Anterior cingulate cortex (tissue), 58 donors: ENCODE data around the gene RNF215.

Experiments used
- DNase-seq, 58 donors: peaks; one replicate each; lab custom pipeline; 2025; lab: John Stamatoyannopoulos, UW

Gene RNF215

GRCh38 chr22:30386960-30387827 is at the start of gene RNF215:
Gene RNF215, minus strand, starts transcription at chr22:30387411. Its CDS starts 98 bp downstream, at chr22:30387313.
- peak in 56 of 58 donors; percentile 8 to 84 (median 70) for DNase-seq

DNA sequence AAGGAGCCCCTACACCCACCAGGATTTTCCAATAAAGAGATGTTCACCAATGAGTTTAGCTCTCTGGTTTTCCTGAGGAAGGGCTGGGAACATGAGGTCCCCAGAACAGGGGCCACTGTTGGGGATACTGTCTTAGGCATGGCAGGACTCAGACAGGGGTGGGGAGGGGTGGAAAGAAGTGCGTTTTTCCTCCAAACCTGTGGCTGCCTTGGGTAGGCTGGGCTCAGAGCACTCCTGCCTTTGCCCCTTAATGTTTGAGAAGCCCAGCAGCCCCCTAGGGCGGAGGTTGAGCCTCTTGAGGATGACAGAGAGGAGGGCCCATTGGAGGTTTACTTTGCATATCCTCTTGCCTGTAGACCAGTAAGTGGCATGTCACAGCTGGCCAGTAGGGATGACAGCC is 49.0 kb upstream of the RNF215 start:
- no peak for DNase-seq

GRCh38 chr22:30435674-30436126 is 48.5 kb upstream of the RNF215 start:
- DNase-seq, result peak in 1 of 58 donors; percentile 17

- DNase-seq, result no peak
Observed at GRCh38 chr22:30434843-30435242, 47.6 kb upstream of the RNF215 start.

GRCh38 chr22:30433773-30434172 is 46.6 kb upstream of the RNF215 start:
- no peak for DNase-seq

GRCh38 chr22:30433227-30433626 is 46.0 kb upstream of the RNF215 start:
- no peak for DNase-seq

DNA sequence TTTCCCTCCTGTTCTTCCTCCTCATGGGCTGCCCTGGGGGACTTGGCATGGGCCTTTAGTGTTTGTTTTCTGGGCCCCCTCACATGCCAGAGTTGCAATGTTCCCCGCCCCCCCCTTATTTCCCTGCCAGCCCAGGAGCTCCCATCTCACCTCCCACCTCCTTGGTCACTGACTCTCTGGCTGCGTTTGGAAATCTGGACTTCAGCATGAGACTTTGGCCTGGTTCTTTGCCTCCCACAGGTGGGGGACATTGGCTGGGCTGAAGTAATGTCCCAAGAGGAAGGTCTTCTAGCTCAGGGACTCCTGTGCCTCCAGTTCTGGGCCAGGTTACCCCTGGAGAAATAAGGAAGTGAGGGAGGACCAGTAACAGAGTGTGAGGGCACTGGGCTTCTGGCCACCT is 45.3 kb upstream of the RNF215 start:
- no peak for DNase-seq

DNA sequence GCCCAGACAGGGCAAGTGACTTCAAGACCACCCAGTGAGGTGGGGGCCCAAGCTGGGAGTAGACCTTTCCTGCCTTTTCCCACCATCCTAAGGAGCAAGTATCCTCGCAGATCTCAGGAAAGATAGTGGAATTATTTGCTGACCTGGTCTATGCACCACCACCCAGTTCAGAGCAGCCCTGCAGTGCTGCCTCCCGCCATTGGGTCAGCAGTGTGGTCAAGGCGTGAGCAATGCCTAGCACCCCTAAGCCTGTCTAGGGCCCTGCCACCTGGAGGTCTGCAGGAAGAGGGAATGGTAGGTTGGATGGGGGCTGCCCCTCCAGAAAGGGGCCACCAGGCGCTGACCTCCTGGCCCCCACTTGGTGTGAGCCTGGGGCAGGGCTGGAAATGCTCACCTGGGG is 44.9 kb upstream of the RNF215 start:
- no peak for DNase-seq

DNA sequence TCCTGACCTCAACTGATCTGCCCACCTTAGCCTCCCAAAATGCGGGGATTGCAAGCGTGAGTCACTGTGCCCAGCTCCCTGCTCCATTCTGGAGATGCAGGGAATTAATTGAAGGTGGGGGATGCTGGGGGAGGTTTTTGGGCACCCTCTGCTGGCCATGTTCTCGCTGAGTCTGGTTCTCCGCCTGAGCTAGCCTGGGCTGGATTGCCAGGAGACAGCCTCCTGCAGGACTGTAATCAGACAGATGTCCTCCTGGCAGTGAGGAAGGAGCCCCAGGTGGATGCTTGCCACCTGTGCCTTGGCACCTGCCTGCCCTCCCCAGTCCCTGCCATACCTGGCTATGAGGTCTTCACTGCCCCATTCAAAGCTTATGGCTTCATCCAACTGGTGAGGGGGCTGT is 43.7 kb upstream of the RNF215 start:
- peak in 3 of 58 donors; percentile 4 to 34 (median 7) for DNase-seq

DNA sequence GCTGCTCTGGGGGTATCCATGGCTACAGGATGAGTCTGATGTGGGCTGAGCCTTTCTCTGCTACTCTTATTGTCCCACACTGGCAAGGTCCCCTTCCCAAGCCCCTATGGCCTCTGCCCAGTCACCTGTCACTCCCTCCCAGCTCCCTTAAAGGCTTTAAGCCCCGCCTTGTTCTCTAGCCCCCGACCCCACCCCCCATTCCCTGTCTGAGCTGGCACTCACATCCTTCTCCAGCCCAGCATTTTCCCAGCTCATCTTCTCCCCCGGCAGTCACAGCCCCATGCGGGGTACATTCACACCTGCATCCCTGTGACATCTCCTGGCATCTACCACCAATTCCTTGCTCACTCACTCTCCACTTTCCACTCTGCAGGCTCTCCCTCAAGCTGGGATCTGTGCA is 42.7 kb upstream of the RNF215 start:
- no peak for DNase-seq

DNA sequence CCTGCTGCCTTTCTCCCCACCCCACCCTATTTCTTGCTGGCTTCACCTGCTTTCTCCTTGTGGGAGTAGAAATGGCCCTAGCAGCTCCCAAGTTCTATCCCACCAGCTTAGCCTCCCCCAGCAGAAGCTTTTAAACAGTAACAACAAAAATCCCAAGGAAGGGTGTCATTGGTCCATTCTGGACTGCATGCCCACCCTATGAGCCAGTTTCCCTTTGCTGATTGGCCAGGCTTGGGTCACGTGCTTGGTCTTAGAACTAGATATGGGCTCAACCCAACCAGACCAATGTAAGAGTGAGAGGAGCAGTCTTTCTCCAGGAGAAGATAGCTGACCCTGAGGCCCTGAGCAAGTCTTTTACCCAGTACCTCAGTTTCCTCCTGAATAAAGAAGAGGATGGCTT is 40.7 kb upstream of the RNF215 start:
- DNase-seq, result no peak

- peak in 54 of 58 donors; percentile 13 to 83 (median 52) for DNase-seq
Observed at GRCh38 chr22:30426388-30427353, 39.5 kb upstream of the RNF215 start.

DNA sequence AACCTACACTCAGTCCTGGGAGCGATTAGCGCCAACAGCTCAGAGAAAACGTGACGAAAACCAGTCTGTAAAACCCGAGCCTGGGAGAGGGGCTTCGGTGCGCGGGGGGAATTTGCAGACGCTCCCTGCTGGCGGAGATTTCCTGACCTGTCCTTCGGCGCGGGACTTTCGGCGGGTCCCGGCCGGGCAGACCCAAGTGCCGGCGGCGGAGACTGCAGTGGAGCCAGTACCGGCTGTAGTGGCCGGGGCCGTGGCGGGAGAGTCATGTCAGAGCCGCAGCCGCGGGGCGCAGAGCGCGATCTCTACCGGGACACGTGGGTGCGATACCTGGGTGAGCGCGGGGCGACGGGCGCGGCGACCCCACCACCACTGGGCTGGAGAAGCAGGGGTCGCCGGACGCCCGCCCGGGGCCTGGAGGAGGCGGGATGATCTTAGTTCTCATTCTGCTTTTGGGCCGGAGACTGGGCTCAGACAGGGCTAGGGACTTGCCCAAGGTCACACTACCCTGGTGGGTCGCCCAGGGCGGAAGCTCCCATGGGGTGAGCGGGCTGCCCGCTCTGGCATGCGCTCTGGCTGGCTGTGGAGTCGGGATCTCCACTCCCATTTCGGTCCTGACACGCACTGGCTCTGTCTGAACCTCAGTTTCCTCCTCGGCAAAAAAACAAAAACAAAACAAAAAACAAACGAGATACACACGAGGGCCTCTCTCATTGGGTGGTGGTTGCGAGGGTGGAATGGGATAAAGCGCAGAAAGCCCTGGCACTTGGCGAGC is 38.6 kb upstream of the RNF215 start, which contains the start of gene MTFP1:
Gene MTFP1 (plus strand): TSS at position 153 of the 772 bp plus-strand sequence. CDS start 112 bp downstream, at position 265.
- peak in 47 of 58 donors; percentile 10 to 65 (median 33) for DNase-seq

- no peak for DNase-seq
Observed at GRCh38 chr22:30425327-30425615, 38.1 kb upstream of the RNF215 start.

- peak in 14 of 58 donors; percentile 15 to 69 (median 40) for DNase-seq
Observed at GRCh38 chr22:30424534-30425326, 37.5 kb upstream of the RNF215 start.

GRCh38 chr22:30423959-30424533 is 36.8 kb upstream of the RNF215 start:
- peak; percentile 88 to 100 (median 99) for DNase-seq

DNA sequence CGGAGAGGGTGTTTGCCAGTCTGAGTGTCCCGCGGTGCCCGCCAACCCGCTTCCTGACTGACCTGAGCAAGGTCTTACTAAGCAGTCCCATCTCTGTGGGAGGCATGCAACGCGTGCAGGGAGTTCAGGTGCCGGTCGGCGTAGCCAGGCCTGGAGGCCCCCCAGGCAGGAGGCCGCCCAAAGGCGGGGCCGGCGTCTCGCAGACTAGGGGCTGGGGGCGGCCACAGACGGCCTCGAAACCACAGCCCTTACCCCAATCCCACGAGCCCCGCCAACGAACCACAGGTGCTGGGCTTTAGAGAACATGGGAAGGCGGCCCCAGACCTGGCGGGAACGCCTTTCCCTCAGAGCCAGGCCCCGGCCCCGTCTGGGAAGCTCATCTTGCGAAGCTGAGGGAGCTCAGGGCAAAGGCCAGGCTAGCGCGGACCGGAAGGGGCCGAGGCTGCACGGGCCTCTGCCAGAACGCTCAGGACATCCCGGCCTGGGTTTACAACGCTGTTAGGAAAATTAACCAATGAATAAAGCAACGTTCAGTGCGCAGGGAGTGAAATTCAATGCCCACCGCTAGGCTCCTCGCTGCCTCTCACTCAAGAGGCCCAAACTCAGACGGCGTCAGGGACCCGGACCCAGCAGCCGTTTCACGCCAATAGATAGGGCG is 36.2 kb upstream of the RNF215 start:
- DNase-seq, result peak in 16 of 58 donors; percentile 55 to 82 (median 70)
